Hepatocyte (in vitro differentiated cells): ENCODE data around the gene PDGFRB. TPM values are rescaled to one million over a fixed set of nuclear protein-coding genes. Genes with fewer than 3 reads are reported as not detected.

Source experiments
- DNase-seq: peaks from one replicate; pipeline ENCODE4 v3.0.0-alpha.2; 2016; ENCODE audit warnings: low spot score
- H2AFZ ChIP-seq: fragments of 200-600 bp; sonication (generic); 2 replicates; pipeline ENCODE4 v1.6.0; 2016; ENCODE audit warnings: antibody characterized with exemption, mild to moderate bottlenecking
- H3K27ac ChIP-seq: fragments of 200-600 bp; sonication (generic); 2 replicates; pipeline ENCODE4 v1.5.1; 2016; ENCODE audit warnings: mild to moderate bottlenecking
- H3K27me3 ChIP-seq: fragments of 200-600 bp; sonication (generic); 2 replicates; pipeline ENCODE4 v1.6.1; 2016
- H3K36me3 ChIP-seq: fragments of 200-600 bp; sonication (generic); replicated peaks from 2 replicates; pipeline ENCODE4 v1.5.1; 2016; ENCODE audit warnings: low read depth; ENCODE audit not compliant: insufficient read depth
- H3K4me1 ChIP-seq: fragments of 200-600 bp; sonication (generic); 2 replicates; pipeline ENCODE4 v1.5.1; 2016; ENCODE audit warnings: mild to moderate bottlenecking, moderate library complexity; ENCODE audit not compliant: insufficient read depth
- H3K4me2 ChIP-seq: fragments of 200-600 bp; sonication (generic); 2 replicates; pipeline ENCODE4 v1.6.0; 2016
- H3K4me3 ChIP-seq: fragments of 200-600 bp; sonication (generic); 2 replicates; pipeline ENCODE4 v1.5.1; 2016; ENCODE audit warnings: mild to moderate bottlenecking
- H3K79me2 ChIP-seq: fragments of 200-600 bp; sonication (generic); 2 replicates; pipeline ENCODE4 v1.6.0; 2017; ENCODE audit warnings: mild to moderate bottlenecking
- H3K9me2 ChIP-seq: fragments of 200-600 bp; sonication (generic); replicated peaks from 2 replicates; pipeline ENCODE4 v1.6.0; 2017; ENCODE audit warnings: mild to moderate bottlenecking; ENCODE audit not compliant: insufficient read depth
- H3K9me3 ChIP-seq: fragments of 200-600 bp; sonication (generic); 2 replicates; pipeline ENCODE4 v1.5.1; 2016; ENCODE audit warnings: low read depth, mild to moderate bottlenecking
- H4K20me1 ChIP-seq: fragments of 200-600 bp; sonication (generic); 2 replicates; pipeline ENCODE4 v1.6.0; 2016; ENCODE audit warnings: mild to moderate bottlenecking; ENCODE audit not compliant: insufficient read depth, poor library complexity, severe bottlenecking
- EZH2 ChIP-seq: fragments of 200-600 bp; sonication (generic); IDR thresholded peaks from 2 replicates; pipeline ENCODE4 v1.6.1; 2016; ENCODE audit warnings: antibody characterized with exemption, mild to moderate bottlenecking, borderline replicate concordance
- EZH2phosphoT487 ChIP-seq: fragments of 200-600 bp; sonication (generic); IDR thresholded peaks from one replicate; pipeline ENCODE4 v1.6.1; 2018; ENCODE audit warnings: antibody characterized with exemption, mild to moderate bottlenecking, low read depth, moderate library complexity; ENCODE audit not compliant: unreplicated experiment, severe bottlenecking
- WGBS: methylation state at CpG from one replicate; pipeline ENCODE4 v1.1.6; 2016; ENCODE audit warnings: low lambda C conversion rate; ENCODE audit errors: missing lambda C conversion rate; 5-methylcytosine and 5-hydroxymethylcytosine counted together
- polyA plus RNA-seq: library from polyadenylated mRNA; unstranded; fragments of >200 nt; fragmentation: Nextera tagmentation; extraction: Ambion mirVana; gene quantifications from 2 replicates; pipeline ENCODE4 v1.2.1, GENCODE V29; 2016
- total RNA-seq: library from RNA; depleted of rRNA; stranded (reverse); fragments of >200 nt; gene quantifications from 2 replicates; pipeline ENCODE4 v1.2.3, GENCODE V29; 2014
- TF ChIP-seq, protein P1 (sequence below): fragments of 200-600 bp; sonication (generic); IDR thresholded peaks from 2 replicates; pipeline ENCODE4 v1.5.1; 2016; ENCODE audit warnings: antibody characterized with exemption, mild to moderate bottlenecking; ENCODE audit not compliant: poor library complexity

Gene PDGFRB
- total and polyA plus RNA-seq, 2 experiments from 2014 or later: 55.1 to 55.2 TPM

DNA sequence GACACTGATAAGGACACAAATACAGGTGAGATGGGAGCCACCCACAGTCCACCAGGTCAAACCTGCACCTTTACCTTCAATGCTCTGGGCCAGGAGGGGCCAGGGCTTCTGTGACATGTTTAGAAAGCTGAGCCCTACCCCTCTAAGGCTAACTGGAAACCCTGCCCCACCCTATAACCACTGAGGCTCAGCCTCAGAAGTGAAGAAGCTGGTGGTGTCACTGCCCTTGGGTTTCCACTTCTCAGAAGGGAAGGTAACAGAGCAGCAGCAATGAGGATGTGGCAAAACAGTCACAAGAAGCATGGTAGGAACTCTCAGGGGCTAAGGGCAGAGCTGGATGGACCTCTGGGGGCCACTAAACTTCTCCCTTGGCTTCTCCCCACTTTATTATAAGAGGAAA is 6.0 kb downstream of the PDGFRB start:
- H3K4me2 ChIP-seq: no peak overlapping the region
- H3K4me1 ChIP-seq: peaks cover 50% of the 10 kb centered on the region
- H3K27ac ChIP-seq: no peak overlapping the region
- no peaks in the 10 kb centered on the region for H3K9me2 ChIP-seq
- no peak overlapping the region for H2AFZ ChIP-seq
- H3K36me3 ChIP-seq: no peaks in the 10 kb centered on the region
- TF ChIP-seq EZH2phosphoT487 (no peak), EZH2 (no peak)
- TF ChIP-seq, protein P1, sequence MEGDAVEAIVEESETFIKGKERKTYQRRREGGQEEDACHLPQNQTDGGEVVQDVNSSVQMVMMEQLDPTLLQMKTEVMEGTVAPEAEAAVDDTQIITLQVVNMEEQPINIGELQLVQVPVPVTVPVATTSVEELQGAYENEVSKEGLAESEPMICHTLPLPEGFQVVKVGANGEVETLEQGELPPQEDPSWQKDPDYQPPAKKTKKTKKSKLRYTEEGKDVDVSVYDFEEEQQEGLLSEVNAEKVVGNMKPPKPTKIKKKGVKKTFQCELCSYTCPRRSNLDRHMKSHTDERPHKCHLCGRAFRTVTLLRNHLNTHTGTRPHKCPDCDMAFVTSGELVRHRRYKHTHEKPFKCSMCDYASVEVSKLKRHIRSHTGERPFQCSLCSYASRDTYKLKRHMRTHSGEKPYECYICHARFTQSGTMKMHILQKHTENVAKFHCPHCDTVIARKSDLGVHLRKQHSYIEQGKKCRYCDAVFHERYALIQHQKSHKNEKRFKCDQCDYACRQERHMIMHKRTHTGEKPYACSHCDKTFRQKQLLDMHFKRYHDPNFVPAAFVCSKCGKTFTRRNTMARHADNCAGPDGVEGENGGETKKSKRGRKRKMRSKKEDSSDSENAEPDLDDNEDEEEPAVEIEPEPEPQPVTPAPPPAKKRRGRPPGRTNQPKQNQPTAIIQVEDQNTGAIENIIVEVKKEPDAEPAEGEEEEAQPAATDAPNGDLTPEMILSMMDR: no peak
- DNase-seq: no peak
- H3K9me3 ChIP-seq: no peaks in the 10 kb centered on the region
- H4K20me1 ChIP-seq: peaks cover 3% of the 10 kb centered on the region
- H3K79me2 ChIP-seq: peaks cover 90% of the 10 kb centered on the region
- H3K27me3 ChIP-seq: no peaks in the 10 kb centered on the region
- no peak overlapping the region for H3K4me3 ChIP-seq

DNA sequence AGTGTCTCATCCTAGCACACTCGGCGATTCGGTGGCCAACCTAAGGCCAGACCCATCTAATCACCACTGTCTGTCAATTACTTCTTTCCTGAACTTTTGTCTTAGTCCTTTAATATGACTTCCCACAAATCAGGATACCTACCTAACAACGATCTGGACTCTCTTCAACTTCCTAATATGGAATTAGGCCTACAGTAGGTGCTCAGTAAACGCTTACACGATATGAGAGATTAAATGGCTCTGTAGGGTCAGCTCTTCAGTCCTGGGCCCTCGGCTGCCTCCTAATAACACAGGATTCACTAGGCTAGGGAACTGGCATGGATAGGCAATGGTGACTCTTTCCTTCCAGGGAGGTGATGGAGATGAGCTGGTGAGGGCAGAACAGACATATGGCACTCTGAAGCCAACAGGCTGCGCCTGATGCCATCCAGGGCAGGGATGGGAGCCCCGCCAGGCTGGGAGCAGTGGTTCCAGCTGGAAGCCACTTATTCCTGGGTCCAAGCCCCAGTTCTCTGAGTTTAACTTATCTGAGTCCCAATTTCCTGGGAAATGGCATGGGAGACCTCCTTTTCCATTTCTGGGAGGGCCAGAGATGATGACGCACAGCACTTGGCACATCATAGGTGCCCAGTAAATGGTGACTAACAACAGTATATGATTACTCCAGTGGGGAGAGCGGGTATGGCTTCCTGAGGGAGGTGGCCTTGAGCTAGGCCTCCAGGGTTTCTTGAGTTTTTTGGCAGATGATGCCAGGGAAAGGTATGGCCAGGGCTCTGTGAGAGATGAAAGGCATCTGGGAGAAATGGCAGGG is 7.3 kb downstream of the PDGFRB start:
- peaks cover 82% of the 10 kb centered on the region for H3K79me2 ChIP-seq
- TF ChIP-seq, protein P1: no peak
- TF ChIP-seq EZH2phosphoT487 (no peak), EZH2 (no peak)
- H3K9me2 ChIP-seq: no peaks in the 10 kb centered on the region
- no peaks in the 10 kb centered on the region for H3K36me3 ChIP-seq
- peak overlapping the region; percentile 93 for H3K27ac ChIP-seq
- no peak for DNase-seq
- H3K4me1 ChIP-seq: peaks cover 55% of the 10 kb centered on the region
- H3K27me3 ChIP-seq: no peaks in the 10 kb centered on the region
- 94% methylated on average over 11 of the region's 11 CpGs for WGBS
- H3K4me2 ChIP-seq: no peak overlapping the region
- H3K4me3 ChIP-seq: no peak overlapping the region
- no peak overlapping the region for H2AFZ ChIP-seq
- no peaks in the 10 kb centered on the region for H3K9me3 ChIP-seq
- no peaks in the 10 kb centered on the region for H4K20me1 ChIP-seq

- Histone ChIP-seq H3K4me3 (no peak overlapping the region), H3K27ac (peak overlapping the region; percentile 93), H3K27me3 (no peaks in the 10 kb centered on the region), H2AFZ (no peak overlapping the region), H3K4me2 (peak overlapping the region; percentile 58), H3K79me2 (peaks cover 75% of the 10 kb centered on the region), H3K36me3 (no peaks in the 10 kb centered on the region), H4K20me1 (no peaks in the 10 kb centered on the region), H3K9me3 (no peaks in the 10 kb centered on the region), H3K4me1 (peaks cover 55% of the 10 kb centered on the region), H3K9me2 (no peaks in the 10 kb centered on the region)
- 94% methylated on average over 7 of the region's 7 CpGs for WGBS
- DNase-seq: no peak
- TF ChIP-seq, protein P1: no peak
- TF ChIP-seq EZH2phosphoT487: no peak
- TF ChIP-seq EZH2: no peak
Measured at GRCh38 chr5:150147670-150148069, 8.0 kb downstream of the PDGFRB start.
